ENCODE data around the gene ITPR3.
A peak's percentile ranks its signal among the peaks of the same experiment; 100 is the strongest.
"Not testable (repeated sequence)": the region's sequence is repeated elsewhere in the genome, so short reads cannot be mapped to it uniquely, and the experiment has no call there.

ITPR3 gene

GRCh38 chr6:33591424-33592032, 29.6 kb upstream of the ITPR3 start:
- DNase-seq: no peak

GRCh38 chr6:33592280-33592594, 28.9 kb upstream of the ITPR3 start:
- DNase-seq: no peak

- no peak for DNase-seq
Measured at GRCh38 chr6:33592595-33593413, 28.3 kb upstream of the ITPR3 start.

GRCh38 chr6:33593414-33593727, 27.8 kb upstream of the ITPR3 start:
- DNase-seq: no peak

GRCh38 chr6:33595001-33595846, 25.9 kb upstream of the ITPR3 start:
- DNase-seq: no peak

- DNase-seq: not testable (repeated sequence)
Measured at GRCh38 chr6:33596894-33597293, 24.2 kb upstream of the ITPR3 start.

- no peak for DNase-seq
Measured at GRCh38 chr6:33597551-33598322, 23.4 kb upstream of the ITPR3 start.

GRCh38 chr6:33599413-33599938, 21.6 kb upstream of the ITPR3 start:
- DNase-seq: peak in 1 of 2 experiments; percentile 17

GRCh38 chr6:33600761-33601160, 20.4 kb upstream of the ITPR3 start:
- DNase-seq: no peak

- no peak for DNase-seq
Measured at GRCh38 chr6:33602180-33602579, 18.9 kb upstream of the ITPR3 start.

- no peak for DNase-seq
Measured at GRCh38 chr6:33604941-33605854, 15.9 kb upstream of the ITPR3 start.

GRCh38 chr6:33606642-33607041, 14.5 kb upstream of the ITPR3 start:
- DNase-seq: no peak

GRCh38 chr6:33607126-33607783, 13.9 kb upstream of the ITPR3 start:
- no peak for DNase-seq

GRCh38 chr6:33607784-33608161, 13.3 kb upstream of the ITPR3 start:
- no peak for DNase-seq

- DNase-seq: no peak
Measured at GRCh38 chr6:33609019-33609418, 12.1 kb upstream of the ITPR3 start.

- no peak for DNase-seq
Measured at GRCh38 chr6:33609528-33609927, 11.6 kb upstream of the ITPR3 start.

- no peak for DNase-seq
Measured at GRCh38 chr6:33610067-33610466, 11.1 kb upstream of the ITPR3 start.

GRCh38 chr6:33610779-33611732, 10.1 kb upstream of the ITPR3 start:
- DNase-seq: no peak

GRCh38 chr6:33613146-33613794, 7.9 kb upstream of the ITPR3 start:
- DNase-seq: no peak

- DNase-seq: no peak
Measured at GRCh38 chr6:33613795-33614168, 7.3 kb upstream of the ITPR3 start.
